Fibroblast of villous mesenchyme (primary cell): ENCODE measurements around the gene MAP1A. TPM values are rescaled to one million over a fixed set of nuclear protein-coding genes. Genes with fewer than 3 reads are reported as not detected.

Experiments
- DNase-seq: peaks from one replicate; pipeline ENCODE4 v3.0.0-alpha.2; 2010; ENCODE audit warnings: low read depth
- H3K4me3 ChIP-seq: 2 replicates; pipeline ENCODE4 v1.5.1; 2011; ENCODE audit warnings: low read depth, mild to moderate bottlenecking, low read length
- total RNA-seq: library from RNA; depleted of rRNA; stranded (reverse); fragments of >200 nt; gene quantifications from 2 replicates; pipeline ENCODE4 v1.2.3, GENCODE V29; 2012
- TF ChIP-seq, protein P1 (sequence below): IDR thresholded peaks from 2 replicates; pipeline ENCODE4 v1.5.1; 2012; ENCODE audit warnings: low read depth, mild to moderate bottlenecking, low read length; ENCODE audit not compliant: insufficient read depth

Gene MAP1A
- total RNA-seq: 60.9 and 65.7 TPM in 2 replicates

DNA sequence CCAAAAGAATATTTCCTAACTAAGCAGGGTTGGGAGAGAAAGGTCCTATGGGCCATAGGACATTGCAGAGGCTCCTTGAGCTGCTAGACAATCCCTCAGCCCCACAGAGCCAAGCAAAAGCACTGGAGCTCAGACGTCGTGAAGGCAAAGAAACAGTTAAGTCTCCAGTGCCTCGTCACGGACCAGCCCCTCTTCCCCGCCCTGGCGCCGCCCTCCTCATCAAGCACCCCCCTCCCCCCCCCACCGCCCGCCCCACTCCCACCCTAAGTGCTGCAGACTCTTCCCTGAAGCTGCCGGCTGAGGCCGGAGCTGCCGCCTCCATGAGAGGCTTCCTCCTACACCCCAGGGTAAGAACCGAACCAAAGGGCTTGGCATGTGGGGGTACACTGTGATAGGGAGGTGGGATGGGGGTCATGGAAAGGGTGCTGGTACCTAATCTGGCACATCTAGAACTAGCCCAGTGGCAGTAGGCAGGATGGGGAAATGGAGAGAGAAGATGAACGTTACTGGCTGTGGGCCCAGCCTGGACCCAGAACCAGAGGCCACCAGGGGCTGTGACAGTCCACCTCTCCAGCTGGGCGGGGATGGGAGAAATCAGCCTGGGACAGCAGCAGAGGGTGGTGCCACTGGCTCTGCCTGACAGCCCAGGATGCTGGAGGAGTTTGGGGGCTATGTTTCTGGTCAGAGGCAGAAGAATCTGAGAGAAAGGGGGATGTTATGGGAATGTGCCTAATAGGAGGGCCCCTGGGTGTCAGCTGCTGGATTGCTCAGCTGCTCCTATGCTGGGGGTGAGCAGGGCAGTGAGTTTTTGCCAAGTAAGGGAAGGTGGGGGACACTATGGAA lies at the start of gene MAP1A:
Gene MAP1A, plus strand, starts transcription at position 255 of the 843 bp plus-strand sequence. CDS start 3,866 bp downstream, outside the sequence.
- peak within 1 kb of the TSS; percentile 89 for H3K4me3 ChIP-seq
- peak; percentile 64 for DNase-seq
- TF ChIP-seq, protein P1, sequence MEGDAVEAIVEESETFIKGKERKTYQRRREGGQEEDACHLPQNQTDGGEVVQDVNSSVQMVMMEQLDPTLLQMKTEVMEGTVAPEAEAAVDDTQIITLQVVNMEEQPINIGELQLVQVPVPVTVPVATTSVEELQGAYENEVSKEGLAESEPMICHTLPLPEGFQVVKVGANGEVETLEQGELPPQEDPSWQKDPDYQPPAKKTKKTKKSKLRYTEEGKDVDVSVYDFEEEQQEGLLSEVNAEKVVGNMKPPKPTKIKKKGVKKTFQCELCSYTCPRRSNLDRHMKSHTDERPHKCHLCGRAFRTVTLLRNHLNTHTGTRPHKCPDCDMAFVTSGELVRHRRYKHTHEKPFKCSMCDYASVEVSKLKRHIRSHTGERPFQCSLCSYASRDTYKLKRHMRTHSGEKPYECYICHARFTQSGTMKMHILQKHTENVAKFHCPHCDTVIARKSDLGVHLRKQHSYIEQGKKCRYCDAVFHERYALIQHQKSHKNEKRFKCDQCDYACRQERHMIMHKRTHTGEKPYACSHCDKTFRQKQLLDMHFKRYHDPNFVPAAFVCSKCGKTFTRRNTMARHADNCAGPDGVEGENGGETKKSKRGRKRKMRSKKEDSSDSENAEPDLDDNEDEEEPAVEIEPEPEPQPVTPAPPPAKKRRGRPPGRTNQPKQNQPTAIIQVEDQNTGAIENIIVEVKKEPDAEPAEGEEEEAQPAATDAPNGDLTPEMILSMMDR: no peak

DNA sequence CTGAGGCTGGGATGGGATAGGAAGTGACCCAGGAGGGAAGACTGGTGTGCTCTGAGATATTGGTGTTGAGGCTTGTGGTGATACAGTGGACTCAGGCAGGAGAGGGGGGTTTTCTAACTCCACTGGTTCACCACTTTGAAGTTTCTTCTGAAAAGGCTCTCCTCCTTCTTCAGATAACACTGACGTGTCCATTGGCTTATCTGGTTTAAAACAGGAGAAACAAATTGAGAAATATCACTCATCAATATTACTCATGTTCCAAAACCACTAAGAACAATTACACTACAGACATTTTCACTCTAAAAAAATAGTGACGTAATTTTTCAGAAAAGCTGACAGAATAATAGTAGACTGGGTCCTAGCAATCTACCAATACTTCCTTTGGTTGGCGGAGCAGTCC lies 47.5 kb upstream of the MAP1A start:
- H3K4me3 ChIP-seq: no peak overlapping the region
- no peak for DNase-seq
- TF ChIP-seq, protein P1: no peak

DNA sequence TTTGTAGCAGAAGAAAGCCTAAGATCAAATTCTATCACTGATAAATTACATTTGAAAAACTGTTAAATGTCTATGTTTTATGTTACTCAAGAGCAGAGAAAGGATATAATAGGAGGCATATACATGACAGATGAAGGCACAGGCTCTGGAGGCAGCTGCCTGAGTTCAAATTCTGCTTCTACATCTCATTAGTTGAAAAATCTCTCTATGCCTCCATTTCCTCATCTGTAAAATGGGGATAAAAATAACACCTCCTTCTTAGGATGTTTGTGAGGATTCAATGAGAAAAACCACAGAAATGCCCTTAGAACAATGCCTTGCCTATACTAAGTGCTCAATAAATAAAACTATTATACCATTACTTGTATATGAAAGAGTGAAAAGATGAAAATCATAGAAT lies 45.4 kb upstream of the MAP1A start:
- no peak for DNase-seq
- no peak overlapping the region for H3K4me3 ChIP-seq
- TF ChIP-seq, protein P1: no peak

DNA sequence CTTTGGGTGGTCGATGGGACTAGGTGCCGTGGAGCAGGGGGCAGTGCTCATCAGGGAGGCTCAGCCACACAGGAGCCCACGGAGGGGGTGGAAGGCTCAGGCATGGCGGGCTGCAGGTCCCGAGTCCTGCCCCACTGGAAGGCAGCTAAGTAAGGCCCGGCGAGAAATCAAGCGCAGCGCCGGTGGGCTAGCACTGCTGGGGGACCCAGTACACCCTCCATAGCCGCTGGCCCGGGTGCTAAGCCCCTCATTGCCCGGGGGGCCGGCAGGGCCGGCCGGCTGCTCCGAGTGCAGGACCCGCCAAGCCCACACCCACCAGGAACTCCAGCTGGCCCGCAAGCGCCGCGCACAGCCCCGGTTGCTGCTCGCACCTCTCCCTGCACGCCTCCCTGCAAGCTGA lies 43.5 kb upstream of the MAP1A start:
- DNase-seq: no peak
- TF ChIP-seq, protein P1: no peak
- H3K4me3 ChIP-seq: no peak overlapping the region

DNA sequence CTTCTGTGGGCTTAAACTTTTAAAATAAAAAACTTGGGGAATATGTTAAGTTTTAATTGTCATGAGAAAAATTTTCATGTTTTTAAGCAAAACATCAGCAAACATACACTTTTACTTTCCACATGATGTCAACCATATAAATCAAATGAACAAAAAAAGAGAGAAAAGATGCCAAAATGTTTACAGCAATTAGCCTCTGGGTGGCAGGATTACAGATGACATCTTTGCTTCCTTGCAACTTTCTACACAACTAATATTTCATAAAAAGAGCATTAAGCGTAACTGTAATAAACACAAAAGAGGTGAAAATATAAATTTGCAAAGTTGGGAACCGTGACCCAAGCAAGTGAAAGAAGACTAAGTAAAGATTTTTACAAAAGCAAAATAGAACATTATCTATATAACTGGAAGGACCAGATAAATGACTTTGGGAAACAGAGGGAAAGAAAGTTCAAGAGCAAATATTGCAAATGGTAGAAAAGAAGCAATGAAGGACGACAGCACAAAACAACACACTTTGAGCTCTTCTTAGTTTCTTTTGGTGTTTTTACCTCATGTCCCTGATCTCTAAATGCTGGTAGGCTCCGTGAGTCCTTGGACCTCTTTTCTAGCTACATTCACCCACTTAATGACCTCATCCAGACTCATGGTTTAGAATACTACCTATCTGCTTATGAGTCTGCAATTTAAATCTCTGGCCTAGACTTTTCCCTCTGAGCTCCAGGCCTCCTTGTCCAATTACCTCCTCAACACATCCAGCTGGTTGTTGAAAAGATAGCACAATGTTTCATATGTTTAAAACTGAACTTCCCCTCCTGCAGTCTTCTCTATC lies 33.9 kb upstream of the MAP1A start:
- peak; percentile 43 for DNase-seq
- no peak overlapping the region for H3K4me3 ChIP-seq

DNA sequence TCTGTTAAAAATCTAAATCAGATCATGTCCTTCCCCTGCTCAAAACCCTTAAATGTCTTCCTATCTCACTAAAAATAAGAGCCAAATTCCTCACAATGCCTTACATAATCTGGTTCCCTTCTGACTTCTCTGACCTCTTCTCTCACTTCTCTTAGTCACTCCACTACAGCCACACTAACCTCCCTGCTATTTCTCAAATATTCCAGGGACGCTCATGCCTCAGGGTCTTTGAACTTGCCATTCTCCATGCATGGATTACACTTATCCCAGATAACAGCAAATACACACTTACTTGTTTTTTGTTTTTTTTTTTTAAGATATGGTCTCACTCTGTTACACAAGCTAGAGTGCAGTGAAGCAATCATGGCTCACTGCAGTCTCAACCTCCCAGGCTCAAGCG lies 33.0 kb upstream of the MAP1A start:
- TF ChIP-seq, protein P1: no peak
- DNase-seq: no peak
- H3K4me3 ChIP-seq: no peak overlapping the region

More for the DNA sequence above, 33.9 kb upstream of the MAP1A start:
- TF ChIP-seq, protein P1: peak; percentile 39
